ENCODE data around the gene GRIK3.

GRCh38 chr1:37076168-37076567 is 41.9 kb upstream of the GRIK3 start:
- TF ChIP-seq CTCF (IDR thresholded peaks at IDR 0.05) (no peak), EP300 (IDR thresholded peaks at IDR 0.05; ENCODE audit: low read depth) (no peak), POLR2A (IDR thresholded peaks at IDR 0.05) (no peak)
